HFF-Myc (cell line): ENCODE results near the gene SH3RF3.

ENCODE experiments used
- DNase-seq: peaks from one replicate; pipeline ENCODE4 v3.0.0-alpha.2; 2011; ENCODE audit warnings: low read depth; ENCODE audit errors: extremely low read depth
- H3K4me3 ChIP-seq: replicated peaks from 2 replicates; pipeline ENCODE4 v1.5.1; 2011; ENCODE audit warnings: low read depth, mild to moderate bottlenecking, control low read depth, low read length
- TF ChIP-seq, protein P1 (sequence below): IDR thresholded peaks from 2 replicates; pipeline ENCODE4 v1.5.1; 2012; ENCODE audit warnings: mild to moderate bottlenecking, low read depth, low read length, control low read depth; ENCODE audit errors: missing control alignments

Gene SH3RF3

DNA sequence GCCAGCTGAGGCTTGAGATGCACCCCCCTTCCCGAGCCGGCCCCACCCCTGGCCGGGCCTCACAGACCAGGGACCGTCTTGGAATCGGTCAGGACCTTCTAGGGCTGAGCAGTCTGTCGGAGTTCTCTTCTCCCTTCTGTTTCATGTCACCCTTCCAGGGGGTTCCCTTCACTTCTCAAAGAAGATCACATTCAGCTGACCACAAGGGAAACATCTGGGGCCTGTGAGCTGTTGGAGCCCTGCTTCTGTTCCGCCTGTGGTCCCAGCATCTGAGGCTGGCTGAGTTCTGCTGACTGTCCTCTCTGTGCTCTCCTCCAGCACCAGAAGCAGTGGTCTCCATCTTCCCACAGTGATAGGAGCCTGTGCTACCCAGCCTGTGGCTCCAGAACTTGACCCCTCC lies 378.2 kb downstream of the SH3RF3 start:
- DNase-seq, result no peak
- H3K4me3 ChIP-seq, result no peak overlapping the region
- TF ChIP-seq, protein P1, sequence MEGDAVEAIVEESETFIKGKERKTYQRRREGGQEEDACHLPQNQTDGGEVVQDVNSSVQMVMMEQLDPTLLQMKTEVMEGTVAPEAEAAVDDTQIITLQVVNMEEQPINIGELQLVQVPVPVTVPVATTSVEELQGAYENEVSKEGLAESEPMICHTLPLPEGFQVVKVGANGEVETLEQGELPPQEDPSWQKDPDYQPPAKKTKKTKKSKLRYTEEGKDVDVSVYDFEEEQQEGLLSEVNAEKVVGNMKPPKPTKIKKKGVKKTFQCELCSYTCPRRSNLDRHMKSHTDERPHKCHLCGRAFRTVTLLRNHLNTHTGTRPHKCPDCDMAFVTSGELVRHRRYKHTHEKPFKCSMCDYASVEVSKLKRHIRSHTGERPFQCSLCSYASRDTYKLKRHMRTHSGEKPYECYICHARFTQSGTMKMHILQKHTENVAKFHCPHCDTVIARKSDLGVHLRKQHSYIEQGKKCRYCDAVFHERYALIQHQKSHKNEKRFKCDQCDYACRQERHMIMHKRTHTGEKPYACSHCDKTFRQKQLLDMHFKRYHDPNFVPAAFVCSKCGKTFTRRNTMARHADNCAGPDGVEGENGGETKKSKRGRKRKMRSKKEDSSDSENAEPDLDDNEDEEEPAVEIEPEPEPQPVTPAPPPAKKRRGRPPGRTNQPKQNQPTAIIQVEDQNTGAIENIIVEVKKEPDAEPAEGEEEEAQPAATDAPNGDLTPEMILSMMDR, result no peak

DNA sequence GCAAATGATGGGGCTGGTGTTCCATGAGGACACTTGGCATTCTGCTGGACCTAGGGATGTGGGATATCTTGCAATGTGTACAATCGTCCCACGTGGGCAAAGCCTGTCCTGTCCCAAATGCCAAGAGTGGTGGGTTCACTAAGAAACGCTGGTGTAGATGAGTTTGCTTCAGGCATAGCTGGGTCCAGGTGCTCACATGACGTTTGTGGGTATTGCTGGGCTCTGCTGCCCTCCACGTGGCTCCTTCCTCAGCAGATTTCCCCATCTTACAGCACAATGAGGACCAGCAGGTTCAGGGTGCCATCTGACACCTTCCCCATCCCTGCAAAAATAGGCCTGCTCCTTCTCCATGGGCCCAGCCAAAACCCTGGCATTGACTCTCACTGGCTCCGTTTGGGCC lies 378.8 kb downstream of the SH3RF3 start:
- TF ChIP-seq, protein P1, result no peak
- no peak for DNase-seq
- no peak overlapping the region for H3K4me3 ChIP-seq

DNA sequence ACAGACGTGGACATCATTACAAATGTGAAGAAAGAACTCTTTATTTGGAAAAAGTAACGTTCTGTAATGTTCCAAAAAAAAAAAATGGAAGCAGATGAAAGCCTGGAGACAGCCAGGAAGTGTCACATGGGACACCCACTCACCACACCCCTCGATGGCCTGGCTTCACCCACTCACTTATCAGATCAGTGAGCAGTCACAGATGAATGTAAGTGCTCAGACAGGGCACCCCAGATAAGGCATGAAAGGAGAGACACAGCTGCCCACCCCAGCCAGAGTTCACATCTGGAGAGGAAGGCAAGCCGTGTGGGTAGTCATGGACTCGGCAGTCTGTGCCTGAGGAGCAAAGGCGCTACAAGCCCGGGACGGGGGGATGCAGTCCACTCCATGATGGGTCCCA lies 379.6 kb downstream of the SH3RF3 start:
- TF ChIP-seq, protein P1, result no peak
- H3K4me3 ChIP-seq, result no peak overlapping the region
- no peak for DNase-seq

DNA sequence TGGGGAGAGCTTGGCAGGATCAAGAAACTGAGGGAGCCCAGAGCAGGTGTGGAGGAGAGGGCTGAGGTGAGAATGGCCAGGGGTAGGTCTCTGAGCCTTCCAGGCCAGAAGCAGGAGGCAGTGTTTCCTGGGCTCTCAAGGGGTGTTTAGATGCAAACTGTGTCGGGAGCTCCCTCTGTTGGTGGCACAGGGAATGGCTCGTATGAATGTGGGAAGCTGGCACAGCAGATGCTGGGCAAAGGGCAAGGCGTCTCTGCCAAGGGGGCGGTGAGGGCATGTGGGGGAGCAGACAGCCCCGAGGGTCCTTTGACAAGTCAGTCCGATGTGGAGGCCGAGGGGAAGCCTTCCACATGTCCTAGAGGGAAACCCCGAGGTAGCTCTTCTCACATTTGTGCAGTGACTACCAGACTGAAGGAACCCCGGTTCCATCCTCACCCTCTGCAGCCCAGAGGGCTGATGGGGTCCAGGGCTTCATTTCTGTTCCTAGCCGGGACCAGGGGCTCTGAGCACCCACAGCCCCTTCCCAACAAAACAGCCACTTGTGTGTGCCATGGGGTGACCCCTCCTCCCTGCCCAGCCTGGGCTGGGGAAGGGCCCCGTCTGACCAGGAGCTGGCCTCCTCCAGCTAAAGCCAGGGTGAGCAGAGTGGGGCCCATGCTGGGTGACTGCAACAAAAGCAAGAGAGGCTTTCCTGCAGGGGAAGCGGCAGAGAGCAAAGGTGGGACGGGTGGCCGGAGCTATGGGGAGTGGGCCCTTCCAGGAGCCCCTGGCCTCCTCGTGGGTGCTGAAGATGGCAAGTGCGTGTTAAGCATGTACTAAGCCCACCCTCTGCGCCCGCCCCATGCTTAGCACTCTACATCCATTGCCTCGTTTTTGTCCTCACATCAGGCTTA lies 381.4 kb downstream of the SH3RF3 start:
- no peak overlapping the region for H3K4me3 ChIP-seq
- TF ChIP-seq, protein P1, result peak; percentile 96
- peak; percentile 61 for DNase-seq

DNA sequence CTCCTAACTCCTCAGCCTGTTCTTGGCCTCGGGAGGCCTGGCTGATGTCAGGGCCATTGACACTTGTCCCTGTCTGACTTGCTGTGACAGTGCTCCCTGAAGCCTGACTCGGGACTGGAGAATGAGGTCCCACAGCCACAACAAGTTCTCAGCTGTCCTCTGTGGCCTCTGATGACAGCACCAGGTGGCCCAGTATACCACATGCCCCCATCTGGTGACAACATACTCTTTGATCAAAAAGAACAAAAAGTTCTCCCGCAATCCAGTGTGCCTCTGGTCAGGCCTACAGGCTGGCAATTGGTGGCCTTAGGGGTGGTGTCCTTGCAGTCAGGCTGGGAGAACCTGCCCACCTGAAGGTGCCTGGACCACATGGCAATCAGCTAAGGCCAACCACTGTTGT lies 382.2 kb downstream of the SH3RF3 start:
- TF ChIP-seq, protein P1, result no peak

DNA sequence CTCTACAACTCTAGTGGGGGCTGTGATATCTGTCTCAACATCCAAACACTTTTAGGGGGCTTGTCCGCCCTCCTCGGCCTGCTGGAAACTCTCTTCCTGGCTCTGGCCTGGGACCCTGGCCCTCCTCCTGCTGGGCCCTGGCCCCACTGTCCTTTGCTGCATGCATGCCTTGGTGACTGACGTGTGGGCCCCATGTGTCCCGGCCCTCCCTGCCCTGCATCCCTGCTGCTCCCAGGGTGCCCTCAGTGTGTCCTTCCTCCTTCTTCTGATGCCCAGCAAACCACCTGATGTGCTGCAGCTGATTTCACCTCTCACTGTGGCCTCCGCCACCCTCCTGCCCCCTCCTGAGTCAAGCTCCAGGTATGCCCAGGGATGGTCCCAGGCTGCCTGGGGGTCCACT lies 383.1 kb downstream of the SH3RF3 start:
- TF ChIP-seq, protein P1, result no peak
- no peak overlapping the region for H3K4me3 ChIP-seq
- DNase-seq, result no peak

More for the DNA sequence above, 382.2 kb downstream of the SH3RF3 start:
- H3K4me3 ChIP-seq, result no peak overlapping the region
- no peak for DNase-seq
